WTC11 (cell line): ENCODE results near the gene MARF1.
"Not testable (repeated sequence)": the region's sequence is repeated elsewhere in the genome, so short reads cannot be mapped to it uniquely, and the experiment has no call there.

Source experiments
- AFF4 ChIP-seq: sonication (generic); formaldehyde crosslinking; IDR thresholded peaks from 2 replicates; pipeline ENCODE4 v1.8.1; 2023; ENCODE audit warnings: mild to moderate bottlenecking, missing genetic modification reagents, borderline replicate concordance
- ATF1 ChIP-seq: sonication (generic); formaldehyde crosslinking; IDR thresholded peaks from 2 replicates; pipeline ENCODE4 v1.8.1; 2023; ENCODE audit warnings: mild to moderate bottlenecking, moderate library complexity, missing genetic modification reagents
- CTCF ChIP-seq: fragments of 200-600 bp; IDR thresholded peaks from 2 replicates; pipeline ENCODE4 v1.8.0; 2022; ENCODE audit warnings: antibody characterized with exemption
- ESRRA ChIP-seq: sonication (generic); formaldehyde crosslinking; IDR thresholded peaks from 2 replicates; pipeline ENCODE4 v1.8.1; 2022; ENCODE audit warnings: mild to moderate bottlenecking, missing genetic modification reagents, borderline replicate concordance
- ETV6 ChIP-seq: sonication (generic); formaldehyde crosslinking; IDR thresholded peaks from 2 replicates; pipeline ENCODE4 v1.8.1; 2022; ENCODE audit warnings: mild to moderate bottlenecking, missing genetic modification reagents
- HMGXB4 ChIP-seq: sonication (generic); formaldehyde crosslinking; IDR thresholded peaks from 2 replicates; pipeline ENCODE4 v1.8.1; 2023; ENCODE audit warnings: mild to moderate bottlenecking, moderate library complexity, missing genetic modification reagents
- JUN ChIP-seq: sonication (generic); formaldehyde crosslinking; IDR thresholded peaks from 2 replicates; pipeline ENCODE4 v1.8.0; 2023; ENCODE audit warnings: mild to moderate bottlenecking, missing genetic modification reagents
- NFYB ChIP-seq: sonication (generic); formaldehyde crosslinking; conservative IDR thresholded peaks from 2 replicates; pipeline ENCODE4 v1.8.0; 2022; ENCODE audit warnings: low read depth, missing genetic modification reagents
- NR2C2 ChIP-seq: sonication (generic); formaldehyde crosslinking; IDR thresholded peaks from 2 replicates; pipeline ENCODE4 v1.8.0; 2022; ENCODE audit warnings: mild to moderate bottlenecking, missing genetic modification reagents
- PRDM15 ChIP-seq: sonication (generic); formaldehyde crosslinking; IDR thresholded peaks from 2 replicates; pipeline ENCODE4 v1.8.0; 2022; ENCODE audit warnings: missing genetic modification reagents
- PRRX2 ChIP-seq: fragments of 250-450 bp; sonication (Bioruptor Pico); IDR thresholded peaks from 2 replicates; pipeline ENCODE4 v1.8.0; 2021; ENCODE audit warnings: mild to moderate bottlenecking
- STAT6 ChIP-seq: sonication (generic); formaldehyde crosslinking; conservative IDR thresholded peaks from 2 replicates; pipeline ENCODE4 v1.8.1; 2023; ENCODE audit warnings: mild to moderate bottlenecking, low read depth, missing genetic modification reagents, moderate library complexity
- TCF7 ChIP-seq: sonication (generic); formaldehyde crosslinking; IDR thresholded peaks from 2 replicates; pipeline ENCODE4 v1.8.0; 2022; ENCODE audit warnings: mild to moderate bottlenecking, low read depth, missing genetic modification reagents, moderate library complexity
- ZMAT4 ChIP-seq: fragments of 250-450 bp; sonication (Bioruptor Pico); IDR thresholded peaks from 2 replicates; pipeline ENCODE4 v1.9.0; 2021; ENCODE audit warnings: mild to moderate bottlenecking

GRCh38 chr16:15649311-15649710 is 6.4 kb upstream of the MARF1 start:
- TF ChIP-seq PRDM15; ETV6; CTCF; NFYB (CRISPR knock-in tag); ESRRA; NR2C2 (CRISPR knock-in tag); STAT6 (CRISPR knock-in tag); ATF1 (CRISPR knock-in tag); HMGXB4 (CRISPR knock-in tag); ZMAT4; TCF7 (CRISPR knock-in tag); JUN (CRISPR knock-in tag); AFF4 (CRISPR knock-in tag); PRRX2 (CRISPR knock-in tag): not testable (repeated sequence)
